Esophagus muscularis mucosa (tissue), 4 donors: ENCODE measurements around the gene DNM3. TPM values are rescaled to one million over a fixed set of nuclear protein-coding genes. Genes with fewer than 3 reads are reported as not detected.

Experiments used
- DNase-seq: peaks from one replicate; pipeline ENCODE4 v3.0.0-alpha.2; 2017; ENCODE audit errors: extremely low spot score
- H3K27ac ChIP-seq, 4 donors: fragments of 200-600 bp; sonication (generic); replicated peaks in 1 of 4; 1 replicate in 3 of 4; 2 replicates in 1 of 4; pipeline ENCODE4 v1.5.1; 2016 to 2019; ENCODE audit warnings: mild to moderate bottlenecking in 1 of 4
- H3K27me3 ChIP-seq, 4 donors: fragments of 200-600 bp; sonication (generic); one replicate each; pipeline versions ENCODE4 v1.5.1 to v1.6.0; 2016 to 2019
- H3K36me3 ChIP-seq, 4 donors: fragments of 200-600 bp; sonication (generic); one replicate each; pipeline ENCODE4 v1.5.1; 2016 to 2019
- H3K4me1 ChIP-seq, 4 donors: fragments of 200-600 bp; sonication (generic); one replicate each; pipeline ENCODE4 v1.5.1; 2016 to 2019
- H3K4me3 ChIP-seq, 4 donors: fragments of 200-600 bp; sonication (generic); 1 replicate in 2 of 4; 2 replicates in 2 of 4; pipeline ENCODE4 v1.5.1; 2016 to 2019; ENCODE audit warnings: mild to moderate bottlenecking in 4 of 4, moderate library complexity in 1 of 4
- H3K9me3 ChIP-seq, 4 donors: fragments of 200-600 bp; sonication (generic); 1 replicate in 3 of 4; 2 replicates in 1 of 4; pipeline ENCODE4 v1.5.1; 2016 to 2019
- CTCF ChIP-seq, 3 experiments: fragments of 200-600 bp in 2 of 3; fragments of 450-650 bp in 1 of 3; sonication (generic) in 2 of 3; IDR thresholded peaks; one replicate each; pipeline ENCODE4 v1.5.1; 2017 to 2019; ENCODE audit warnings: antibody characterized with exemption in 3 of 3, mild to moderate bottlenecking in 2 of 3, moderate library complexity in 1 of 3
- EP300 ChIP-seq: sonication (generic); formaldehyde crosslinking; IDR thresholded peaks from one replicate; pipeline ENCODE4 v1.6.1; 2017; ENCODE audit warnings: antibody characterized with exemption
- POLR2A ChIP-seq: fragments of 450-650 bp; IDR thresholded peaks from one replicate; pipeline ENCODE4 v1.6.1; 2017; ENCODE audit warnings: antibody characterized with exemption, moderate library complexity, mild to moderate bottlenecking, low read depth
- POLR2AphosphoS5 ChIP-seq, 2 donors: sonication (generic); formaldehyde crosslinking; IDR thresholded peaks; one replicate each; pipeline ENCODE4 v1.6.1; 2017; ENCODE audit warnings: antibody characterized with exemption in 2 of 2
- WGBS: methylation state at CpG from one replicate; pipeline ENCODE4 v1.1.5; 2018; 5-methylcytosine and 5-hydroxymethylcytosine counted together
- intact Hi-C: fragments of 100-400 bp; cut with DNase I; formaldehyde crosslinking; loops from one replicate; pipeline ENCODE4 v1.15.1; 2023
- total RNA-seq, 4 donors: library from RNA; depleted of rRNA; stranded (reverse); fragments of >200 nt; gene quantifications; one replicate each; pipeline versions ENCODE4 v1.1.0 to v1.2.1, GENCODE V29; 2016

DNM3 gene
- total RNA-seq, 4 donors from 2014 or later = 3.3 to 6.4 (median 3.9) TPM

GRCh38 chr1:172273647-172274396, 432.5 kb downstream of the DNM3 start:
- Histone ChIP-seq H3K27me3 (no peaks in the 10 kb centered on the region), H3K4me3 (no peak overlapping the region), H3K27ac (no peak overlapping the region), H3K4me1 (peaks cover 4 to 31% (median 21%) of the 10 kb centered on the region in 4 donors), H3K9me3 (no peaks in the 10 kb centered on the region), H3K36me3 (no peaks in the 10 kb centered on the region)
- intact Hi-C loops = no loop called here
- TF ChIP-seq POLR2AphosphoS5 (IDR thresholded peaks at IDR 0.05) = peak in 1 of 2 donors; percentile 15
- TF ChIP-seq POLR2A = no peak
- DNase-seq = no peak
- 87% methylated on average over 4 of the region's 4 CpGs for WGBS

- intact Hi-C loops = no loop called here
- 97% methylated on average over 1 of the region's 1 CpG for whole genome bisulfite sequencing
- Histone ChIP-seq H3K4me3 (no peak overlapping the region), H3K4me1 (peaks cover under 1 to 17% (median 9%) of the 10 kb centered on the region in 4 donors), H3K9me3 (no peaks in the 10 kb centered on the region), H3K27me3 (no peaks in the 10 kb centered on the region), H3K36me3 (no peaks in the 10 kb centered on the region), H3K27ac (no peak overlapping the region)
- no peak for DNase-seq
- TF ChIP-seq POLR2AphosphoS5 (IDR thresholded peaks at IDR 0.05) = no peak
- TF ChIP-seq CTCF (IDR thresholded peaks at IDR 0.05) = no peak
- no peak for TF ChIP-seq POLR2A
- TF ChIP-seq EP300 = no peak
These were observed 434.2 kb downstream of the DNM3 start for GRCh38 chr1:172275478-172275877.

DNA sequence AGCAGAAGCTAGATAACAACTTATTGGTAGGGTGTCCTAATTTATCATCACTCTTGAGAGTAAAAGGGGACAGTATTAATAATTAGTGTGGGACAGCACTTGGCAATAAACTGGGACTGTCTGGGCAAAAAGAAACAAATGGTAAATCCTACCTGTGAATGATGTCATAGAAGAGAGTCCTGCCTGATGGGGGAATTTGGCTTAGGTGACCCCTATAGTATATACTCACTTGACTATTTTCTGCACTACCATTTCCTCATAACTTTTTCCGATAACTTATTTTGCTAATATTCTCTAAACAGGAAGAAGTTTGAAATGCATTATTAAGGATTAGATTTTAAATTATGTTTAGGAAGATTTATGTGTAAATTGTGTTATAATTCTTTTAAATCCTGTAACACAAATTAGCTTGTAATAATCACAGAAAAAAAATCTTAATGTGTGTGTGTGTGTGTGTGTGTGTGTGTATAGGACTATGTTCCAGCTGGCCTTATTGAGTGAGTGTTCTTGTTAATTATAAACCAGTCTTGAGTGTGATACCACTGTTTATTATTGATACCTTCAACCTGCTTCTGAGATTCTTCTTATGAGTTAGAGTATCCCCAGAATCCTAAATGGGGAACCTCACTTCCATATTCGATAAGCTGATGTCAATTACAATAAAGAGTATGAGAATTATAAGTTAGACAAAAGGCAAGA, 435.0 kb downstream of the DNM3 start:
- H3K9me3 ChIP-seq = no peaks in the 10 kb centered on the region
- H3K27ac ChIP-seq = no peak overlapping the region
- TF ChIP-seq EP300 (no peak), POLR2A (no peak), POLR2AphosphoS5 (IDR thresholded peaks at IDR 0.05) (no peak), CTCF (IDR thresholded peaks at IDR 0.05) (no peak)
- no peak overlapping the region for H3K4me3 ChIP-seq
- WGBS = 49% methylated on average over 2 of the region's 2 CpGs
- intact Hi-C loops = no loop called here
- no peaks in the 10 kb centered on the region for H3K27me3 ChIP-seq
- peaks cover 0 to 12% (median 8%) of the 10 kb centered on the region in 4 donors for H3K4me1 ChIP-seq
- no peaks in the 10 kb centered on the region for H3K36me3 ChIP-seq
- no peak for DNase-seq

GRCh38 chr1:172277275-172277674, 436.0 kb downstream of the DNM3 start:
- DNase-seq = no peak
- intact Hi-C loops = no loop called here
- no peaks in the 10 kb centered on the region for H3K36me3 ChIP-seq
- H3K4me1 ChIP-seq = peaks cover 0 to 12% (median 8%) of the 10 kb centered on the region in 4 donors
- 80% methylated on average over 1 of the region's 1 CpG for WGBS
- TF ChIP-seq POLR2AphosphoS5 (IDR thresholded peaks at IDR 0.05) (no peak), EP300 (no peak), CTCF (IDR thresholded peaks at IDR 0.05) (no peak), POLR2A (no peak)
- H3K27me3 ChIP-seq = no peaks in the 10 kb centered on the region
- no peak overlapping the region for H3K27ac ChIP-seq
- H3K9me3 ChIP-seq = no peaks in the 10 kb centered on the region
- H3K4me3 ChIP-seq = no peak overlapping the region

DNA sequence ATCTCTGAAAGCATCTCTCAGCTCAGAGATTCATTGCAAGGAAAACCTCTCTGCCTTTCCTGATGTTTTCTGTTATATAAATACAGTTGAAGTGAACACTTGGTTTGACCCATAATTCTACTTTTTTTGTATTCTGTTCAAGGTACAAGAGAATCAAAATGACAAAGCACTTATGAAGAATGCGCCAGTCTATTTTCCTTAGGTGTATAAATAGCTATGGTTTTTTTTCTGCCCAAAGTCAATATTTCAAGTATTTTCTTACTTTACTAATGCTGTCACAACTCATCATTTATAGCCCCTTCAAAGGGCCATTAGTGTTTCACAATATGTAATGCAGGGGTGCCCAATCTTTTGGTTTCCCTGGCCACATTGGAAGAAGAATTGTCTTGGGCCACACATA, 436.7 kb downstream of the DNM3 start:
- Histone ChIP-seq H3K27ac (peak overlapping the region; percentile 32 to 54 (median 42)), H3K4me1 (peaks cover 0 to 12% (median 8%) of the 10 kb centered on the region in 4 donors), H3K36me3 (no peaks in the 10 kb centered on the region), H3K4me3 (no peak overlapping the region), H3K9me3 (no peaks in the 10 kb centered on the region), H3K27me3 (no peaks in the 10 kb centered on the region)
- TF ChIP-seq CTCF (IDR thresholded peaks at IDR 0.05) (no peak), POLR2AphosphoS5 (IDR thresholded peaks at IDR 0.05) (no peak), POLR2A (no peak), EP300 (no peak)
- 92% methylated on average over 1 of the region's 1 CpG for WGBS
- no peak for DNase-seq
- intact Hi-C loops = no loop called here
